ENCODE measurements around the gene ZNF124. TPM values are rescaled to one million over a fixed set of nuclear protein-coding genes. Genes with fewer than 3 reads are reported as not detected.

Gene ZNF124
- total RNA-seq, 2 experiments from 2014 or later = 10.6 to 11.8 TPM

GRCh38 chr1:247105966-247106365 is 65.9 kb downstream of the ZNF124 start:
- H3K9me3 Mint-ChIP-seq = peaks cover 17% of the 10 kb centered on the region
- H3K27ac Mint-ChIP-seq = no peak overlapping the region
- no peak for DNase-seq
- peaks cover 20% of the 10 kb centered on the region for H3K27me3 Mint-ChIP-seq (ENCODE audit: low read depth)
- peaks cover 24% of the 10 kb centered on the region for H3K36me3 Mint-ChIP-seq (ENCODE audit: low read depth)
- no peak overlapping the region for H3K4me3 Mint-ChIP-seq
- CTCF ChIA-PET = no interaction called here
- intact Hi-C loops (cut with micrococcal nuclease) = loop anchor here (2.0 kb wide), 1 partner anchor 775 kb away; no protein-coding TSS in a partner anchor
- peaks cover 27% of the 10 kb centered on the region for H3K4me1 Mint-ChIP-seq (ENCODE audit: low read depth)

Small RNAs within 50 kb of the gene (microRNA-seq; reads per million reads assigned to microRNA genes)
- not detected for gene MIR3916 (ENCODE audit: borderline microRNAs expressed, borderline replicate concordance)

Other genes with a start within 250 kb of the ZNF124 start
- gene AHCTF1, start 240.1 kb downstream of the ZNF124 start, total RNA-seq = 10 to 100 TPM; 32.1 to 38.8 TPM
- under 1 TPM; 0.52 to 0.86 TPM for gene ZNF695, start 164.0 kb downstream of the ZNF124 start, total RNA-seq
- 1 to 10 TPM; 4.1 to 4.3 TPM for gene ZNF670, start 93.2 kb downstream of the ZNF124 start, total RNA-seq
- 1 to 10 TPM; 8.2 to 8.4 TPM for gene ZNF669, start 67.7 kb downstream of the ZNF124 start, total RNA-seq
- gene VN1R5, start 84.1 kb upstream of the ZNF124 start, total RNA-seq = not detected
- gene ZNF496, start 159.8 kb upstream of the ZNF124 start, total RNA-seq = 10 to 100 TPM in 1 of 2 experiments, 1 to 10 TPM in 1; 9.8 to 10.6 TPM
- under 1 TPM in 1 of 2 experiments, not detected in 1; 0.20 TPM for gene NLRP3, start 244.2 kb upstream of the ZNF124 start, total RNA-seq